Measurements from ENCODE around the gene KANSL1L.
A peak's percentile ranks its signal among the peaks of the same experiment; 100 is the strongest.
"Not testable (repeated sequence)": the region's sequence is repeated elsewhere in the genome, so short reads cannot be mapped to it uniquely, and the experiment has no call there.

Gene KANSL1L

GRCh38 chr2:210171309-210172218 is at the start of gene KANSL1L:
Gene KANSL1L, minus strand, starts transcription at chr2:210171409. Its CDS starts 16,827 bp downstream, at chr2:210154582.
- peak; percentile 97 for DNase-seq

DNA sequence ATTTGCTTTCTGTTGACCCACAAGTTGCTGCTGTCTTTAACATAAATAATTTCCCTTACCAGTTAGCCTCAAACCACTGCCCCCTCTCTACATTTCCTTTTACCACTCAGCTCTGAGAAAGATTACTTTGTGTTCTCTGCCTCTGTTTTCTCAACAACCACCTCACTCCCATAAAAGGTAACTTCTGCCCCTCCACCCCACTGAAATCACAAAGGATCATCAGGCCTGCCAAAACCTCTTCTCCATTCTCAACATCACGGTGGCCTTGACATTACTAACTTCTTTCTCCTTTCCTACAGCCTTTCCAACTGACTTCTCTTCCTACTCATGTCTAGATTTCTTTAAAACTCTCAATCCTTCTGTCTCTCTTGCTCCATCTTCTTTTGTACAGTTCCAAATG is 43.9 kb upstream of the KANSL1L start:
- DNase-seq, result no peak

DNA sequence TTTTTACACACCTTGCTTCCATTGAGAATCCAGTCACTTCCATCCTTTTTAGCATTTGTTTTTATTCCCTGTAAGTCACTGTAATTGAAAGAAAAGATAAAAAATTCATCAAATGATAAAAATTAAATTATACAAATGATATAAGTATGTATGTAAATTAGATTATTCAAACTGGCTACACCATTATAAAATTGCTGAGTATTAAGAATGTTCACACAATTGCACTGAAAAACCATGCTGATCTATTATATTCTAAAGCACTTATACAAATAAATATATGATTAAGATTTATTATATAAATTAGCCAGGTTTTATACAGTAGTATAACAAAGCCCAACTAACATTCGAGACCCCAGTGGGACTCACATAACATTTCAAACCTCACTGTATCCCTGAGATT is 39.0 kb upstream of the KANSL1L start:
- DNase-seq, result no peak

GRCh38 chr2:210207929-210208328 is 36.7 kb upstream of the KANSL1L start:
- no peak for DNase-seq

DNA sequence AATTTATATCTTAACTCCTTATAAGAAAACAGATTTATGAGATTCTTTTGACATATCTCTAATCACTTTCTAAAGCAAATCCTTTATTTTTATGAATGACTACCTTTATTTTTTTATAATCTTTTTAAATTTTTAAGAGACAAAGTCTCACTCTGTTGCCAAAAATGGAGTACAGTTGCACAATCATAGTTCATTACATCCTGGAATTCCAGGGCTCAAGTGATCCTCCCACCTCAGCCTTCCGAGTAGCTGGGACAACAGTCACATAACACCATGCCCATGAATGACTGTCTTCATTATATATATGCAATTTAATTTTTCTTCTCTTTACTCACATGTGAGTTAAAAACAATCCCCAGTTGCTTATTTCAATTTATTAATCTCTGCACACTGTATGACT is 32.3 kb upstream of the KANSL1L start:
- DNase-seq, result no peak

GRCh38 chr2:210203147-210203546 is 31.9 kb upstream of the KANSL1L start:
- DNase-seq, result no peak

- DNase-seq, result no peak
These were observed 28.6 kb upstream of the KANSL1L start for GRCh38 chr2:210199854-210200253.

DNA sequence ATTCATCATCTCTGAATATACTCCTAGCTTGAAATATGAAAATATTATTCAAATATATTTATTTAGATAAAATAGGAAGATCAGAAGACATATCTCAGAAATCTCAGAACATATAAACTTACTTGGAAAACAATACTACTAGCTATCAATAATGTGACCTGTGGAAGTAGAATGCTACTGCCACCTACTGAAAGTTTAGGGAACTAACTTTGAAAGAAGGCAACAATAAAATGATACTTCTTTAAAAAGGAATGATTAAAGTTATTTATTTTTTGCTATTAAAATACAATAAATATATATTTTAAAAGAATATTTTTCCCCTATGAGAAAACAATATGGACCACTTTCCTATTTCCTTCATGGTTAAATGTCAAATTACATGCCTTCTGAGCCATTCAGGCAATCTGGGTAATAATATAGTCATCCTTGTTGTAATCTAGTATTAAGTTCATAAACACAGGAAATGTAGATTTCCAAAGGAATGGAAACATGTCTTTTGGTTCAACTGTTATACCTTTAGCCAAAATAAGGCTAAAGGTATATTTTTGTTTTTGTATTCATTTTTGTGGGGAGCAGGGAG is 28.1 kb upstream of the KANSL1L start:
- DNase-seq, result no peak

DNA sequence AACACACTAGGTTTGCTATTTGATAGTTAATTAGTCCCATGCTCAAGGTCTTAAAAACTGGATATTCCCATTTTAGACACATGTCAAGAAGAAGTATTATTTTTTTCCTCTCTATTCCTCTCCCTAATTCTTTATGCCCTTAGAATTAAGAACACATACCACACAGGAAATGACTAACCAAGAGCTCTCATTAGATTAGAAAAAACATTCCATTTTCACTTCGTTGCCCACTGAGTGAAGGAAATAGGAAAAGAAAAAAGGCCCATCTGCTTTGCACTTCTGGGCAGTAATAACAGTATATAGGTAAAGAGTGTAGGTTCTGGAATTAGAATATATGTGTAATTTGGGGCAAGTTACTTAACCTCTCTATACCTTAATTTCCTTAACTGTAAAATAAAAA is 27.1 kb upstream of the KANSL1L start:
- DNase-seq, result no peak

DNA sequence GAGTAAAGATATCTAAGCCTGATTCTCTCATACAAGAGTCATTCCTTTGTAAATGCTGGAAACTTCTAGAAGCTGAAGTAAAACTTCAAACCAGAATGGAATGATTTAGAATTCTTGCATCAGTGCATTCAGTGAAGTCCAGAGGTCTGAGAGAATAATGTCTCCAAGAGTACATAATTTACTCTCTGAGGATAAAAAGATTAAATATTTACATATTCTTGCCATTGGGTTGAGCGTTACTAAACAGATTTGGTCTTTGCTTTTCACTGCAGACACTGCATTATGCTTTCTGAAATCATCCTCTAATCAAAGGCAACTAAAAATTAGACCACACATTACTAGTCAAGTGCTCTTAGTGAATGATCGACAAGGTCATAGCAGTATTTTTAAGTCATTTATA is 26.5 kb upstream of the KANSL1L start:
- DNase-seq, result no peak

DNA sequence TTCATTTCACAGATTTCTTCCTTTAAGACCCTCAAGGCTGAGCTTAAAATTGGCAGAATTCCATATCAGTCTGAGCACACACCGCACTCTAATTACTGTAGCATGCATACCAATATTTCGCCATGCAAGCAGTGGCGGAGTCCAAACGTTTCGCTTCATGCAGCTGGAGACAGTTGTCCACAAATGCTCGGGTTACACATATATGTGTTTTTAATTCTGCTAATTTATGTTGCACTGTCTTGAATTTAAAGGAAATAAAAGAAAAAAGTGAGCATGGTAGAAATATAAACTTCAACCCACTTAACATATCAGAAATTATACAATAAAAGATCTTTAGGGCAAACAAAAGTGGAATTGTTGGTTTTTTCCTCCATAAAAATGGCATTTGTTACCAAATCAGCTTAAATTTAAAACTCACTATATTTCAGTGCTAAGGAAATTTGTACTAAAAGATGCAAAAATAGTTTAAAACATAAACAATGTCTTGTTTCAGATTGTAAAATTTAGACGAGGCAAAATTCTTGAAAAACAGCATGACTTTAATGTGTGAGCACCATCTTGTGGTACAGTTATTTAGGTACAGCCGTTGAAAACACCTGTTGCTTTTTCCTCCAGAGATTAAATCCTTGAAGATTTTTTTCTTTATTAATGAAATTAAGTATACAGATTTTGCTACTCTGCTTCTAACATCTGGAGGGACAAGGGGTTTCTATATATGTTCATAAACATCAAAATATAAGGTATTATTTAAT is 24.1 kb upstream of the KANSL1L start:
- no peak for DNase-seq

DNA sequence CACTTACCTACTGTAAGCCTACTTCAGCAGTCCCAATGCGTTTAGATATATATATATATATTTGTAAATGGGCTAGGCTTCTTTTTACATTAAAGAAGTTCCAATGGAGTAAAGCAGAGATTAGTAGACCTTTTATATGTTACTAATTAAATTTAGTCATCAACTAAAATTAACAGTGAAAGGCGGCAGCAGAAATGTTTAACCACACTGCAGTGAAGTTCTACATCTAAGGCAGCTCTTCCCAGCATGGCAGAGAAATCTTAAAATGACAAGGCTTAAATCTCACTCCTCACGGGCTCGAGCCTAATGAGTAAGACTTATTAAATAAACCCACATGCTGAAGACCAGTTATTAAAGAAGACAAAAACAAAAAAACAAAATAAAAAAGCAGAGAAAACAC is 19.1 kb upstream of the KANSL1L start:
- no peak for DNase-seq

GRCh38 chr2:210189452-210190138 is 18.4 kb upstream of the KANSL1L start:
- no peak for DNase-seq

GRCh38 chr2:210188755-210189154 is 17.5 kb upstream of the KANSL1L start:
- DNase-seq, result no peak

DNA sequence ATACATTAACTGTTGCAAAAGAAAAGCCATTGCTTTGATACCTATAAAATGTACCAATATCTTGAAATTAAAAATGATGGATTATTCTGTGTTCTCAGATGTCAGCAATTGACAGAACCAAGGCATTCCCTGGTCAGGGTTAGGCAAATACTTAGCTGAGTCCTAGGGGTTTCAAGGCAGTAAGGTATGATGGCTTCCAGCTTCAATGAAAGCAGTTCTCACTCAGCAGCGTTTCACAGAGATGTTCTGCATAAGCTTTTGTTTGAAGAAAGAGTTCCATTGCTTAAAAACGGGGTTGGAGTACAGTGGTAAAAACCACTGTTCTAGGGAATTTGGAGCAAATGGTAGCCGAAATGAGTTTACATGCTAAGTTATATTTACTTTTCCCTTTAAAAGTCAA is 17.0 kb upstream of the KANSL1L start:
- DNase-seq, result no peak

DNA sequence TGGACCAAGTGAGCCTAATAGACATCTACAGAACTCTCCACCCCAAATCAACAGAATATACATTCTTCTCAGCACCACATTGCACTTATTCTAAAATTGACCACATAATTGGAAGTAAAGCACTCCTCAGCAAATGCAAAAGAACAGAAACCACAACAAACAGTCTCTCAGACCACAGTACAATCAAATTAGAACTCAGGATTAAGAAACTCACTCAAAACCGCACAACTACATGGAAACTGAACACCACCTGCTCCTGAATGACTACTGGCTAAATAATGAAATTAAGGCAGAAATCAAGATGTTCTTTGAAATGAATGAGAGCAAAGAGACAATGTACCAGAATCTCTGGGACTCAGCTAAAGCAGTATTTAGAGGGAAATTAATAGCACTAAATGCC is 12.7 kb upstream of the KANSL1L start:
- not testable (repeated sequence) for DNase-seq

DNA sequence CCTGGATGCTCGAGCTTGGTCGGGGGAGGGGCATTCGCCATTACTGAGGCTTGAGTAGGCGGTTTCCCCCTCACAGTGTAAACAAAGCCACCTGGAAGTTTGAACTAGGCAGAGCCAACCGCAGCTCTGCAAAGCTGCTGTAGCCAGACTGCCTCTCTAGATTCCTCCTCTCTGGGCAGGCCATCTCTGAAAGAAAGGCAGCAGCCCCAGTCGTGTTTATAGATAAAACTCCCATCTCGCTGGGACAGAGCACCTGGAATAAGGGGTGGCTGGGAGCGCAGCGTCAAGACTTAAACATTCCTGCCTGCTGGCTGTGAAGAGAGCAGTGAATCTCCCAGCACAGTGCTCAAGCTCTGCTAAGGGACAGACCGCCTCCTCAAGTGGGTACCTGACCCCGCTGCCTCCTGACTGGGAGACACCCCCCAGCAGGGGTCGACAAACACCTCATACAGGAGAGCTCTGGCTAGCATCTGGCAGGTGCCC is 10.4 kb upstream of the KANSL1L start:
- DNase-seq, result not testable (repeated sequence)

- DNase-seq, result not testable (repeated sequence)
These were observed 9.9 kb upstream of the KANSL1L start for GRCh38 chr2:210181033-210181605.

- DNase-seq, result no peak
These were observed 9.3 kb upstream of the KANSL1L start for GRCh38 chr2:210180477-210180876.

- no peak for DNase-seq
These were observed 8.3 kb upstream of the KANSL1L start for GRCh38 chr2:210179351-210179990.

DNA sequence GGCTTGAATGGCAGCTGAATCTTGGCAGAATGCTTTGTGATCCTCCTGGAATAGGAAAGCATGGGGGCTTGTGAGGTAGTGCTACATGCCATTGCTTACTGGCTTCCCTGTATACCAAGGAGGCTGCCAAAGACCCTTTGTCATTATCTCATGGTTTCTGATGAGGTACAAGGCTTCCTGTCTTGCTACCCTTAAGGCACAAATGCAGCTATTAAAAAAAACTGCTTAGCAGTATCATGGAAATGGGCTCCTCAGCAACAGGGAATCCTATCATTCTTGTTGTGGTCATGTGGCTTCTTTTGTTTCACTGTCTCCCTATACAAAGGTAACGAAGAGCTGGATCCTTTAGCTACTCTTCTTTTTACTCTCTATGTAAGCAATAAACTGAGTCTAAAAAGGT is 6.6 kb upstream of the KANSL1L start:
- DNase-seq, result no peak

- DNase-seq, result not testable (repeated sequence)
These were observed 5.9 kb upstream of the KANSL1L start for GRCh38 chr2:210177115-210177514.

Data from activated naive CD4-positive, alpha-beta T cell treated with Interleukin-2 at 50 U/mL for 16 hours (primary cell).